CD14-positive monocyte (primary cell): ENCODE results near the gene APOH. TPM values are rescaled to one million over a fixed set of nuclear protein-coding genes. Genes with fewer than 3 reads are reported as not detected.
A peak's percentile ranks its signal among the peaks of the same experiment; 100 is the strongest.

Experiments used
- DNase-seq, 3 donors: peaks; one replicate each; pipeline ENCODE4 v3.0.0-alpha.2; 2011 to 2022
- H2AFZ ChIP-seq: 2 replicates; pipeline ENCODE4 v1.6.0; 2012; ENCODE audit warnings: mild to moderate bottlenecking, low read depth, low read length, inconsistent platforms; ENCODE audit not compliant: insufficient read depth, poor library complexity, severe bottlenecking
- H3K27ac ChIP-seq, 2 donors: 1 replicate in 1 of 2; 2 replicates in 1 of 2; pipeline ENCODE4 v1.5.1; 2012 to 2013; ENCODE audit warnings: low read length in 2 of 2, control low read depth in 1 of 2, inconsistent platforms in 1 of 2, low read depth in 1 of 2, mild to moderate bottlenecking in 1 of 2
- H3K27me3 ChIP-seq, 2 donors: one replicate each; pipeline versions ENCODE4 v1.6.0 to v1.6.1; 2011 to 2013; ENCODE audit warnings: low read length in 2 of 2; ENCODE audit not compliant: control insufficient read depth in 2 of 2, insufficient read depth in 2 of 2
- H3K36me3 ChIP-seq, 2 donors: replicated peaks in 1 of 2; 1 replicate in 1 of 2; 2 replicates in 1 of 2; pipeline versions ENCODE4 v1.5.1 to v1.6.1; 2012 to 2013; ENCODE audit warnings: low read length in 2 of 2, control low read depth in 1 of 2, inconsistent platforms in 1 of 2, mild to moderate bottlenecking in 1 of 2; ENCODE audit not compliant: insufficient read depth in 2 of 2, control insufficient read depth in 1 of 2
- H3K4me1 ChIP-seq, 2 donors: 1 replicate in 1 of 2; 2 replicates in 1 of 2; pipeline versions ENCODE4 v1.5.1 to v1.6.1; 2012 to 2013; ENCODE audit warnings: low read length in 2 of 2, control low read depth in 1 of 2, inconsistent platforms in 1 of 2, mild to moderate bottlenecking in 1 of 2, moderate library complexity in 1 of 2; ENCODE audit not compliant: insufficient read depth in 2 of 2, control insufficient read depth in 1 of 2
- H3K4me2 ChIP-seq: replicated peaks from 2 replicates; pipeline ENCODE3; 2012; ENCODE audit warnings: low read length, moderate library complexity, mild to moderate bottlenecking; ENCODE audit not compliant: poor library complexity, severe bottlenecking; ENCODE audit errors: extremely low read depth
- H3K4me3 ChIP-seq, 3 experiments: fragments of 200-600 bp in 1 of 3; sonication (generic) in 1 of 3; replicated peaks in 1 of 3; 1 replicate in 2 of 3; 2 replicates in 1 of 3; pipeline ENCODE4 v1.5.1; 2011 to 2013; ENCODE audit warnings: low read length in 3 of 3, mild to moderate bottlenecking in 3 of 3, control low read depth in 2 of 3, low read depth in 2 of 3, inconsistent platforms in 1 of 3, moderate library complexity in 1 of 3
- H3K79me2 ChIP-seq: 2 replicates; pipeline ENCODE4 v1.6.0; 2012; ENCODE audit warnings: mild to moderate bottlenecking, control low read depth, inconsistent platforms, low read length, moderate library complexity; ENCODE audit not compliant: insufficient read depth
- H3K9ac ChIP-seq: 2 replicates; pipeline ENCODE4 v1.6.0; 2017; ENCODE audit warnings: low read length, mild to moderate bottlenecking; ENCODE audit not compliant: insufficient read depth, poor library complexity, severe bottlenecking
- H3K9me3 ChIP-seq, 2 donors: replicated peaks in 1 of 2; 1 replicate in 1 of 2; 2 replicates in 1 of 2; pipeline versions ENCODE4 v1.5.1 to v1.6.1; 2012 to 2013; ENCODE audit warnings: low read length in 2 of 2, control low read depth in 1 of 2; ENCODE audit not compliant: control insufficient read depth in 1 of 2, insufficient read depth in 1 of 2
- H4K20me1 ChIP-seq: 2 replicates; pipeline ENCODE4 v1.6.0; 2012; ENCODE audit warnings: mild to moderate bottlenecking, low read length, control low read depth, moderate library complexity; ENCODE audit not compliant: insufficient read depth
- H3K27ac Mint-ChIP-seq, 7 donors: one replicate each; pipeline ENCODE4 v1.8.0; 2020; ENCODE audit warnings: mild to moderate bottlenecking in 7 of 7, mixed read lengths in 7 of 7, moderate library complexity in 6 of 7, inconsistent platforms in 2 of 7
- H3K27me3 Mint-ChIP-seq, 3 donors: one replicate each; pipeline ENCODE4 v1.8.0; 2021 to 2022; ENCODE audit warnings: low read depth in 3 of 3, mild to moderate bottlenecking in 3 of 3, mixed read lengths in 3 of 3, moderate library complexity in 3 of 3, inconsistent platforms in 1 of 3
- H3K36me3 Mint-ChIP-seq, 2 donors: one replicate each; pipeline ENCODE4 v1.8.0; 2020; ENCODE audit warnings: mixed read lengths in 2 of 2, inconsistent platforms in 1 of 2, mild to moderate bottlenecking in 1 of 2
- H3K4me1 Mint-ChIP-seq: one replicate; pipeline ENCODE4 v1.8.0; 2020; ENCODE audit warnings: mild to moderate bottlenecking, mixed read lengths
- H3K4me3 Mint-ChIP-seq, 2 donors: one replicate each; pipeline ENCODE4 v1.8.0; 2020; ENCODE audit warnings: mild to moderate bottlenecking in 2 of 2, mixed read lengths in 2 of 2, moderate library complexity in 1 of 2
- H3K9me3 Mint-ChIP-seq, 7 donors: one replicate each; pipeline ENCODE4 v1.8.0; 2020 to 2022; ENCODE audit warnings: mixed read lengths in 7 of 7, mild to moderate bottlenecking in 6 of 7, moderate library complexity in 6 of 7, inconsistent platforms in 2 of 7
- WGBS: methylation state at CpG from one replicate; pipeline ENCODE4 v1.1.5; 2013; ENCODE audit warnings: missing lambda C conversion rate; ENCODE audit not compliant: insufficient coverage; 5-methylcytosine and 5-hydroxymethylcytosine counted together
- intact Hi-C, 2 donors: fragments of 100-400 bp; cut with micrococcal nuclease; formaldehyde crosslinking; loops; one replicate each; pipeline versions ENCODE4 v1.15.0 to v1.15.1; 2023
- polyA plus RNA-seq, 3 donors: library from polyadenylated mRNA; depleted of rRNA in 1 of 3; unstranded in 2 of 3; stranded (reverse) in 1 of 3; fragments of 300-500 nt in 2 of 3; fragments of >200 nt in 1 of 3; fragmentation: Illumina TruSeq in 2 of 3; gene quantifications; 1 replicate in 2 of 3; 2 replicates in 1 of 3; pipeline ENCODE4 v1.2.3, GENCODE V29; 2012 to 2021
- TF ChIP-seq, protein P1 (sequence below): fragments of 200-600 bp; IDR thresholded peaks from one replicate; pipeline ENCODE4 v1.8.0; 2022; ENCODE audit warnings: antibody characterized with exemption, mild to moderate bottlenecking

Gene APOH
- polyA plus RNA-seq, 3 donors: not detected

DNA sequence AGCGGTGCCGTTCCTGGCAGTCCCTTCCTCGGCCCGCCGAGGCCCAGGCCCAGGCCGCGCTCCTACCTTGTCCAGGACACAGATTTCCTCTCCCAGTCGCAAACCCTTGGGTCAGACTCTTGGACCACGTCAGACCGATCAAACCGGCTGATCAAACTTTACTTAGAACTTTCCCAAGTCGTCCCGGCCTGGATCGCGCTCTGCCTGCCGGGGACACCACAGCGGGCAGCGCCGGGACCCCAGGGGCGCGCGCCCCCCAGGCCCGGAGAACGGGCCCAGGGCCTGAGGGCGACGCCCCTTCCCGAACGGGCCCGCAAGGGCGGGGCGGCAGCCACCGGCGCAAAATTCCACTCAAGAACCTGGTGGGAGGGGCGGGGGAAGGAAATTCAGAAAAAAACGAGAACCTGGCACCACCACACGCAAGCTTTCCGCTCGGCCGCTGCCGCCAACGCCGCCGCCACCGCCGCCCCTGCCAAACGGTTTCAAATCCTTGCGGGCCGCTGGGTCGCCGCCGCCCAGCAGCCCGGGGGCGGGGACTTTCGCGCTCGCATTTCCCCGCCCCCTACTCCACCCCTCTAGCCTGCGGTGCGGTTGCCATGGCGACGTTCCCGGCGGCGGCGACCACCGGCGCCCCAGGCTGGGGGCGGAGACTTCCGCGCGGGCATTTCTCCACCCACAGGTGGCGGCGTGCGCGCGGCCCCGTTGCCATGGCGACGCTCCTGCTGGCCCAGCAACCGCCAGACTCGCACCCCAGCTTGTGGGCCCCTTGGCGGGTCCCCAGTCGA lies 37.4 kb downstream of the APOH start, which contains the start of gene CEP112:
Gene CEP112 (minus strand): TSS at position 541 of the 785 bp plus-strand sequence.
- Histone ChIP-seq H3K9me3 (no peaks in the 10 kb centered on the region), H3K4me3 (peak within 1 kb of the TSS; percentile 30 to 79 (median 55)), H3K27ac (no peak within 1 kb of the TSS), H2AFZ (peak within 1 kb of the TSS; percentile 85), H3K36me3 (no peaks in the 10 kb centered on the region), H3K4me2 (peak within 1 kb of the TSS; percentile 80), H4K20me1 (no peaks in the 10 kb centered on the region), H3K9ac (peak within 1 kb of the TSS; percentile 67), H3K27me3 (peaks cover 0 to 13% of the 10 kb centered on the region in 2 donors), H3K4me1 (peaks cover 7 to 14% of the 10 kb centered on the region in 2 donors), H3K79me2 (no peaks in the 10 kb centered on the region)
- peak; percentile 25 to 62 (median 35) for DNase-seq
- TF ChIP-seq, protein P1, sequence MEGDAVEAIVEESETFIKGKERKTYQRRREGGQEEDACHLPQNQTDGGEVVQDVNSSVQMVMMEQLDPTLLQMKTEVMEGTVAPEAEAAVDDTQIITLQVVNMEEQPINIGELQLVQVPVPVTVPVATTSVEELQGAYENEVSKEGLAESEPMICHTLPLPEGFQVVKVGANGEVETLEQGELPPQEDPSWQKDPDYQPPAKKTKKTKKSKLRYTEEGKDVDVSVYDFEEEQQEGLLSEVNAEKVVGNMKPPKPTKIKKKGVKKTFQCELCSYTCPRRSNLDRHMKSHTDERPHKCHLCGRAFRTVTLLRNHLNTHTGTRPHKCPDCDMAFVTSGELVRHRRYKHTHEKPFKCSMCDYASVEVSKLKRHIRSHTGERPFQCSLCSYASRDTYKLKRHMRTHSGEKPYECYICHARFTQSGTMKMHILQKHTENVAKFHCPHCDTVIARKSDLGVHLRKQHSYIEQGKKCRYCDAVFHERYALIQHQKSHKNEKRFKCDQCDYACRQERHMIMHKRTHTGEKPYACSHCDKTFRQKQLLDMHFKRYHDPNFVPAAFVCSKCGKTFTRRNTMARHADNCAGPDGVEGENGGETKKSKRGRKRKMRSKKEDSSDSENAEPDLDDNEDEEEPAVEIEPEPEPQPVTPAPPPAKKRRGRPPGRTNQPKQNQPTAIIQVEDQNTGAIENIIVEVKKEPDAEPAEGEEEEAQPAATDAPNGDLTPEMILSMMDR: no peak
- under 1% methylated on average over 83 of the region's 83 CpGs for WGBS
- H3K4me3 Mint-ChIP-seq: peak within 1 kb of the TSS; percentile 82 to 91
- peak within 1 kb of the TSS in 2 of 7 donors; percentile 11 to 47 for H3K27ac Mint-ChIP-seq
- H3K4me1 Mint-ChIP-seq: peaks cover 13% of the 10 kb centered on the region
- peaks cover 0 to 19% (median 7%) of the 10 kb centered on the region in 3 donors for H3K27me3 Mint-ChIP-seq
- H3K9me3 Mint-ChIP-seq: peaks cover 0 to 2% (median 0%) of the 10 kb centered on the region in 7 donors
- intact Hi-C loops: no loop called here
- peaks cover 0 to 2% of the 10 kb centered on the region in 2 donors for H3K36me3 Mint-ChIP-seq

DNA sequence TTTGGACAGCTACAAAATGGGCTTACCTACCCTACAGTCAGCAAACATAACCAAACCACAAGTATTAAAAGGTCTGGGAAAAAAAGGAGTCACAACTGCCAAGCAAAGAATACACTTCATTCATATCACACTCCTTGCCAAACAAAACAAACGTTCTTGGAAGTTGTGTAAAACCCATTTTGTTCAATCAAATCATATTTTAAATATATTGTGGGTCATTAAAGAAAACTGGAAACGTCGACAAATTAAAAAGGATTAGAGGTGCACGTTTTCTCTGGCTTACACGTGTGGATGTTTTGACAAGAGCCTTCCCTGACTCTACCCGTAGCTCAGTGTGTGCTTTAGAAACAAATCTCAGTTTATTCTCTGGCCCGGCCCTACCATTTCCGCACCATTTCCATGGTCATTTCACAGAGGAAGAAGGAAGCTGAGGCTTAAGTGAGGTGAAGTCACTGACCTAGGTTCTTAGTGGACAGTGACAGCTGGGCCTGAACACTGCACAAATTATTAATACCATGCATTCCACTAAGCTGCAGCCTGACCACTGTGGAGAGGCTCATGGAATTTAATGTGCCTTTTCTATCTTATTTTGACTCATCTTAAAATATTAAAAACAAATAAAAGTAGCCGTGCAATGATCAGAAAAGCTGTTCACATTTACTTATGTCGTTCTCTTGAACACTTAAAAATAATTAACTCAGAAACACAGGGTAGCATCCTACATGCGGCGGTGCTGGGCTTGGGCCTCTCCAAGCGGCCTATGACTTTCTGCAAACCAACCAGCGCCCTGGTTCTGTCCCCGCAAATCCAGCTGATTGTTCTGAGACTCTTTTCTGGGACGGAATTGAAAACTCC lies 38.2 kb downstream of the APOH start:
- peak overlapping the region; percentile 85 for H2AFZ ChIP-seq
- Mint-ChIP-seq H3K27me3 (peaks cover 0 to 13% (median 7%) of the 10 kb centered on the region in 3 donors), H3K9me3 (peaks cover 0 to 2% (median 0%) of the 10 kb centered on the region in 7 donors), H3K4me1 (peaks cover 13% of the 10 kb centered on the region), H3K27ac (peak overlapping the region in 2 of 7 donors; percentile 11 to 47), H3K4me3 (peak overlapping the region; percentile 82 to 91), H3K36me3 (peaks cover 0 to 2% of the 10 kb centered on the region in 2 donors)
- DNase-seq: no peak
- peak overlapping the region; percentile 80 for H3K4me2 ChIP-seq
- peaks cover 7 to 14% of the 10 kb centered on the region in 2 donors for H3K4me1 ChIP-seq
- TF ChIP-seq, protein P1: no peak
- H3K79me2 ChIP-seq: no peaks in the 10 kb centered on the region
- H3K9ac ChIP-seq: peak overlapping the region; percentile 67
- no peaks in the 10 kb centered on the region for H3K36me3 ChIP-seq
- H3K9me3 ChIP-seq: no peaks in the 10 kb centered on the region
- 54% methylated on average over 13 of the region's 16 CpGs for WGBS
- H3K27ac ChIP-seq: no peak overlapping the region
- peak overlapping the region; percentile 30 to 79 (median 55) for H3K4me3 ChIP-seq
- H4K20me1 ChIP-seq: no peaks in the 10 kb centered on the region
- intact Hi-C loops: no loop called here
- H3K27me3 ChIP-seq: peaks cover 0 to 13% of the 10 kb centered on the region in 2 donors
